NCI-H128 (cell line): ENCODE results near the gene NDUFAF8.

Experiments used
- DNase-seq: peaks from one replicate; lab custom pipeline; 2025; ENCODE audit not compliant: unreplicated experiment; lab: John Stamatoyannopoulos, UW

The NDUFAF8 gene

GRCh38 chr17:81237591-81238489 lies 1.3 kb upstream of the NDUFAF8 start:
- DNase-seq, result no peak

GRCh38 chr17:81238490-81238814 lies 666 bp upstream of the NDUFAF8 start:
- no peak for DNase-seq

GRCh38 chr17:81239714-81240555 lies 817 bp downstream of the NDUFAF8 start:
- no peak for DNase-seq

GRCh38 chr17:81240761-81241160 lies 1.6 kb downstream of the NDUFAF8 start:
- DNase-seq, result no peak

GRCh38 chr17:81241203-81241602 lies 2.1 kb downstream of the NDUFAF8 start:
- DNase-seq, result no peak

- no peak for DNase-seq
Observed at GRCh38 chr17:81241648-81242420, 2.7 kb downstream of the NDUFAF8 start.

GRCh38 chr17:81242421-81243332 lies 3.6 kb downstream of the NDUFAF8 start:
- DNase-seq, result no peak

- no peak for DNase-seq
Observed at GRCh38 chr17:81243333-81243664, 4.2 kb downstream of the NDUFAF8 start.

GRCh38 chr17:81244358-81245023 lies 5.4 kb downstream of the NDUFAF8 start:
- no peak for DNase-seq

GRCh38 chr17:81245024-81245664 lies 6.0 kb downstream of the NDUFAF8 start:
- no peak for DNase-seq

- no peak for DNase-seq
Observed at GRCh38 chr17:81245665-81246342, 6.7 kb downstream of the NDUFAF8 start.

- DNase-seq, result no peak
Observed at GRCh38 chr17:81246343-81246670, 7.2 kb downstream of the NDUFAF8 start.

- DNase-seq, result no peak
Observed at GRCh38 chr17:81246679-81247338, 7.7 kb downstream of the NDUFAF8 start.

- no peak for DNase-seq
Observed at GRCh38 chr17:81247339-81247990, 8.3 kb downstream of the NDUFAF8 start.

- DNase-seq, result no peak
Observed at GRCh38 chr17:81248649-81249048, 9.5 kb downstream of the NDUFAF8 start.

GRCh38 chr17:81249223-81250040 lies 10.3 kb downstream of the NDUFAF8 start:
- DNase-seq, result no peak
